Activated CD8-positive, alpha-beta memory T cell treated with anti-CD3 and anti-CD28 coated beads for 1 hour (primary cell): ENCODE data around the gene PRKG1.
"Not testable (repeated sequence)": the region's sequence is repeated elsewhere in the genome, so short reads cannot be mapped to it uniquely, and the experiment has no call there.

Experiments used
- DNase-seq, 2 donors: peaks; one replicate each; pipeline ENCODE4 v3.0.0-alpha.2; 2020; ENCODE audit warnings: low read depth in 1 of 2; ENCODE audit errors: extremely low read depth in 1 of 2

PRKG1 gene

DNA sequence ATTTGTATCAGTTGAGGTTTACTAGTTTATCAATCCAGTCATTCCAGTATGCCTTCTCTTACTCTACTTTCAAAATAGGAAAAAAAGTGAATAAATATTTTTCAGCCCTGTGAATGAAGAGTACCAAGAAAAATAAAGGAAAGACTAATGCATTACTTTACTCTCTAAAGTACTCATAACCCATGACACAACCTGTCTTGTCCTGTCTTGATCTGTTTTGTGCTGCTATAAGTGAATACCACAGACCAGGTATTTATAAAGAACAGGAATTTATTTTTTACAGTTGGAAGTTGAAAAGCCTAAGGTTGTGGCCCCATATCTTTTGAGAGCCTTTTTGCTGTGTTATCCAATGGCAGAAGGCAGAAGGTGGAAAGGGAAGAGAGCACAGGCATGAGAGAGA, 1045.2 kb downstream of the PRKG1 start:
- DNase-seq, result no peak

DNA sequence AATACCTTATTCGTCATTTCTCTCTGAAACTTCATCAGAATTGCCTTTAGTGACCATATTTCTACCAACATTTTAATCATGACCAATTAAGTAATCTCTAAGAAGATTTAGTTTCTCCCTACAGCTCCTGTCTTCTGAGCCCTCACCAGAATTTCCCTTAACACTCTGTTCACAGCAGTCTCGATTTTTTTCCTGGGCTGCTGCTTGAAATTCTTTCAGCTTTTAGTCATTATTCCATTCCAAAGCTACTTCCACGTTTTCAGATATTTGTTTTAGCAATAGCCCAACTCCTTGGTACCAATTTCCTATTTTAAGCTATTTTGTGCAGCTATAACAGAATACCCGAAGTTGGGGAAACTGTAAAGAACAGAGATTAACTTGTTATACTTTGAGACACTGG, 1047.4 kb downstream of the PRKG1 start:
- DNase-seq, result no peak

DNA sequence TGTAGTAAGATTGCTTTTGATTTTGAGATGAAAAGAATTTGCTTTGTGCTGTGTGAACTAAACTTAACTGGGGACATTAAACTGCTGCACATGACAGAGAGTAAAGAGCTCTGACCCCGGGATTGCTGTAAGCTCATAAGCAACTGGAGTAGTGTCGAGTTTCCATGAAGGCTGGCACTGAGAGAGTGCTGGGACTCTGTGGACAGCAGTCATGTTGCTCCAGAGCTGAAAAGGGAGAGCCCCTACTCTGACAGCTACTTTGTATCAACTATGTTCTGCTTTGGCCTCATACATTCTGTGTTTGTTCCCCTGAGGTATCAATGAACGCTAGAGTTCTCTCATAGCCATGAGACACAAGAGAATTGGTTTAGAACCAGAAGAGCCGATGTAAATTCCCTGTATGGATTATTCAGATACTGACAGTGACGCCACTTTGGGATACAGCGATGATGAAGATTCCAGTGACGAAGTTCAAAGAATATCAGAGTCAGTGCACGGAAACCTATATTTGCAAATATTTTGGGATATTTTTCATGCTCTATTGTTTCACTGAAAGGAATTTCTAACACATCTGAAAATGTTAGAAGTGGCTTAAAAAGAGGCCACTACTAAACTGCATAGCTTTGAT, 1053.9 kb downstream of the PRKG1 start:
- DNase-seq, result no peak

DNA sequence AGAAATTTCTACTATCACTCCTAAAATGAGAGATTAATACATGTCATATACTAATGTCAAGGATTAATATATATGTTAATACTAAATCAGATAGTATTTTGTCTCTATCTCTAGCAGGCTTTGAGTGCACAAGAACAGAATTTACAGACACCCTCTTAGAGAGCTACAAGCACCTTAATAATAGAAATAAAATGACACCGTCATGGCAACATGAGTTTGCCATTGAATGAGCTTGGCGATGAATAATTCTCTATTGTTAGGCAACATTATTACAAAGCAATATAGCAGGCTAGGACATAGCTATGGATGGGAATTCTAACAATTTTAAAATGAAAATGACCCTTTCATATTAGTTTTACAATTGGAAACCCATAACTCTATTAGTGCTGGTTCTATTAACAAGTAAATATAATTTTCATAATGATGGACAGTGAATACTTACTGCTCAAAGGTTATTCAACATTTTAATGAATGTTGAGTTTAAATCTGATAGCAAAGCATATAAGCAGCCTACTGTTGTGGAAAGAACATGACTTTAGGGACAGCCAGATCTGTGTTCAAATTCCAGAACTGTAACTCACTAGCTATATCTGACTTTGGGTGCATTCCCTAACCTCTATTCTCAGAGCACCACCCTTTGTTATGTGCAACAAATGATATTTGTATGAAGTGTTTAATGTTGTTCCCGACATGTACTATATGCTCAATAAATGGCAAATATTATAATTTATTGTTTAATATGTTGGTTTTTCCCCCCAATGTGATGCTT, 1055.3 kb downstream of the PRKG1 start:
- DNase-seq, result no peak

DNA sequence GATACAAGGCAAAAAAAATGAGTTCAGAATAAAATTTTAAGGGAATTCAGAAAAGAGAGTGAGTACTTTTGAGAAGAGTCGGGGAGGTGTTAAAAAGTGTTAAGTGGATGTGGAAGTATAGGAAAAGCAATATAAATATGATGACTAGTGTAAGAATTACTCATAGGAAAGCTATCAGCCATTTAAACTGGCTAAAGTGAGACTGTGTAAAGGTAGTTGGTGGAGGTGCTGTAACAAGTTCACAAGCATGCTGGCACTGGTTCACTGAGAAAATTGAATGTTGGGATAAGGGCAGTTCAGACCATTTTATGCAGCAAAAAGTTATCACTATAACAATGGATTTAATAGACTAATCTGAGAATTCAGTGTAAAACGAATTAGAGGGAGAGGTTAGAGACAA, 1060.8 kb downstream of the PRKG1 start:
- DNase-seq, result no peak

DNA sequence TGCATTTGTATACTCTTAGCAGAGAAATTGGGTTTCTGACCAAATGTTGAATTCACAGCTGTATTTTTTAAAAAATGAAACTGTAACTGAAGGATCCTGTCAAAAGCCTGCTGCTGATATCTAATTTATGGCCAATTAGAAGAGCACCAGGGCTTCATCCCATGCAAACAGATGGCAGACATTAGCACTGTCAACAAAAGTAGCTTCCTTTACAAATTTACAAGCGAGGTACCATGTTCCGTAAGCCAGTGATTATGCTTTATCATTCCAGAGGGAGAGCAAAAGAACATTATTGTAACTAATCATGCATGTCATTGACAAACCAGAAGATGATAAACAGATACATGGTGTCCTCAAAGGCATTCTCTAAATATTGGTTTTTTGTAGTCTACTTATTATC, 1062.6 kb downstream of the PRKG1 start:
- DNase-seq, result no peak

DNA sequence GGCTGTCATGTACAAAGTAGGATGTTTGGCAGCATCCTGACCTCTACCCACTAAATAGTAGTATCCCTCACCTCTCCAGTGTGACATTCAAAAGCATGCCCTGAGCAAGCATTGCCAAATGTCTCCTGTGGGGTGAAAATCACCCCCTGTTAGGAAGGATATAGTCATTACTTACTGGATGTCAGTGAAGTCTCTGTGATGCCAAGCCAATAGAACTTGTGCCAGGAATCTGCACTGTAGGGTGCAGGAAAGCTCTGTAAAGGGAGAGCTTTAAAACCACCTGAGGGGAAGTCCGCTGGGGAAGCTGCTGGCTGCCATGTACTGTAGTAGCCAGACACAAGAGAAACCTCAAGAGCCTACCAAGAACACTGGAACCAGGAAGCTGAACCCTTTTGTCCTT, 1069.1 kb downstream of the PRKG1 start:
- DNase-seq, result no peak

DNA sequence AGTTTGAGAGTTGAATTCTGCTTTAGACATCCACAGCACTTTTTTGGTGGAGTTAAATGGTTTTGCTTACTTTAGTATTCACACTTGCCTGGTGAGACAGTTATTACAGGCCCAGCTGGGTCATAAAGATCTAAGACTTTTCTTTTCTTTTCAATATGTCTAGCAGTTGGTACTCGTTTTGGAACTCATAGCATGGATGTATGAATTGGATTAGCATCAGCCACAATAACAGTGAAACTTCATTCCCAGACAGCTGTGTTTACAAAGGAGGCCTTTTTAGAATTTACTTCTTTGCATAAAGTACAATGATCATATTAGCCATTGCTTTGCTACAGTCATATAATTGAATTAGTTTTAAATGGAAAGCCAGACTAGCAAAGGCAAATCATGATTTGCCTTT, 1071.3 kb downstream of the PRKG1 start:
- DNase-seq, result no peak

DNA sequence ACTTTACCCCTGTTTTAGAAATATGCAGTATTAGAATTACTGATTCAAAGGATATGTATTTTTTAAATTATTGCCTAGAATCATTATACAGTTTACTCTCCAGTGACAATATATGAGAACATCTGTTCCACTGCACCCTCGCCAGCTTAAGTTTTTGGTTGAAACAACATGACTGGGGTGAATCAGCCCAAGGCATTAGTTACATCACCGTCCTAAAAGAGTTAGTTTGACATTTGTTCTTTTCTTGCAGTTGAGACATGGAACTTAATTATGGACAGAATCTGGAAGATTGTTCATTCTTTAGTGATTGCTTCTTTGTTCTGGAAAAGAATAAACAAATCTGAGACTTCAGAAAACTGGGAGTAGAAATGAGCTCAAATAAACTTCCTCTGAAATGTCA, 1072.5 kb downstream of the PRKG1 start:
- no peak for DNase-seq

DNA sequence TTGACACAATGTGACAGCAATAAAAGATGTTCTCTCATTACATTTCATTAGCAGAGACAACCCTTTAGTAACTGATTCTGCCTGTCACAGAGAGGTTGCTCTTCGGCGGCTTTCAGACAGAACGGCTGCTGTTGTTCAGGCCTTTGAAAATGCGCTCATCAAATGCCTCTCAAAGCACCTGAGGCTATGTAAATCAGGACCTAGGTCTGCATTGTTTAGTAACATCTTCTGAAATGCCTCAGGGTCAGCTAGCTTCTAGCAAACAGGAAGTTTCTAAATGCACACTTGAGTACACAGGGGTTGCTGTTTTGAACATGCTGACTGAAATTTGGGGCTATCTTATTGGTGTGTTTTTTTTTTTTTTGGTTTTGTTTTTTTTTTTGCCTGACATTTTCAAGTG, 1096.5 kb downstream of the PRKG1 start:
- no peak for DNase-seq

DNA sequence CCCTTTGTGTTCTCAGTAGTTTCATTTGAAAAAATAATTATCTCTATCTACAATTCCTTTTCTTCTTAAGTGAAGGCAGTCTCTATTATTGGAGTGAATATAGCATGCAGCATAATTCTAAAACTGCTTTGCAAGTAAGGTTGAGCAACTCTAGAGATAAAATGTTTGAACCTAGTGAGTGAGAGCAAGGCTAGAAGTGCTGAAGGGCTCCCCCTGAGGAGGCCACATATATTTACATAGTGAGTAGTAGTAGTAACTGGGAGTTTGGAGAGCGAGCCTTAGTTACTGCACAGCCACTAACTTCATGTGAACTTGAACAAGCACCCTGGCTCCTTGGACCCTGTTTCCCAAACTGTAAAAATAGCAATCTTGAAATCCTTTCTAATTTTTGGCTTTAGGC, 1098.3 kb downstream of the PRKG1 start:
- no peak for DNase-seq

DNA sequence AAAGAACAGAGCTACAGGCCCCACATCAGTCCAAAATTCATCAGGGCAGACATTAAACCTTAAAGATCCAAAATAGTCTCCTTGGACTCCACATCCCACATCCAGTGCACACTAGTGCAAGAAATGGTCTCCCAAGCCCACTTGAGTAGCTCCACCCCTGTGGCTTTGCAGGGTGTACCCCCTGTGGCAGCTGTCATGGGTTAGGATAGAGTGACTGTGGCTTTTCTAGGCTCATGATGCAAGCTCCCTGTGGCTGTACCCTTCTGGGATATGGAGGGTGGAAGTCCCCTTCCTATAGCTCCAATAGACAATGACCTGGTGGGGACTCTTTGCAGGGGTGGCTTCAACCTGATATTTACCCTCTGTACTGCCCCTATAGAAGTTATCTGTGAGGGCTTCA, 1111.0 kb downstream of the PRKG1 start:
- DNase-seq, result no peak

DNA sequence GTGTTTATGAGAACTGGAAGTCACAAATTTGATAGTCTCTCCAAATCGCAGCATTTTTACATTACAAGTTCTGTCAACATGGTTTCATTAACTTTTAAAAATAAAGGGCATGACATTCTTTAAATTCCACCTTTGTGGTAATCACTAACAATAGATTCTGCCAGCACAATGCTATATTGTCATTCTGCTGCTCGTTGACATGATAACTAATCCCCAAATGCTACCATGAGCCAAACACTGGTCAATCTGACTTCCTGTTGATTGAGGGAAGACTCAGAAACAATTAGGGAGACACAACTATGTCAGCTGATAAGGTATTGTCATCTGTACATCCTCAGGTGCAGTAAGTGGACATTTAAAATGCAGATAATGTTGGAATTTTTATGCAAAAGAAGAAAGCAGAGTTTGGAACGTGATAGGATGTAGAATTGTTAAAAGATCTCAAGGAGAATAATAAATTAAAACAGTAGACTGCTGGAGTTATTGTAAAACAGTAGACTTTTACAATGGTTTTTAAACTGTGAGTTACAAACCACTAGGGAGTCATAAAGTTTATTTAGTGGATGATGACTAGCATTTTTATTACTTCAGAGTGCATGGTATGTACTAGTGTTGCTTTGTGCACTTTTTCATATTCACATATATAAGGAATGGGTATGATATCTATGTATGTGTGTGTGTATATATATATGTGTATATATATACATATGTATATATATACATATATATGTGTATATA, 1113.4 kb downstream of the PRKG1 start:
- no peak for DNase-seq

DNA sequence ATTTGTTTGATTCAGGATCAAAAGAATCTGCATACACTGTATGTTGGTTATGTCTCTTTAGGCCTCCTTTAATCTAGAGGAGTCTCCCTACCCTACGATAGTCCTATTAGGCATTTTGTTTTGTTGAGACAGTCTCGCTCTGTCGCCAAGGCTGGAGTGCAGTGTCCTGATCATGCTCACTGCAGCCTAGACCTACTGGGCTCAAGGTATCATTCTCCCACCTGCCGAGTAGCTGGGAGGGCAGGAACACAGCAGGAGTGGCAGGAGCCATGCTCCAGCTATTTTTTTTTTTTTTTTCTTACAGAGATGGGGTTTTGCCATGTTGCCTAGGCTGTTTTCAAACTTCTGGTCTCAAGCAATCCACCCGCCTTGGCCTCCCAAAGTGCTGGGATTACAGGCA, 1116.8 kb downstream of the PRKG1 start:
- DNase-seq, result no peak

DNA sequence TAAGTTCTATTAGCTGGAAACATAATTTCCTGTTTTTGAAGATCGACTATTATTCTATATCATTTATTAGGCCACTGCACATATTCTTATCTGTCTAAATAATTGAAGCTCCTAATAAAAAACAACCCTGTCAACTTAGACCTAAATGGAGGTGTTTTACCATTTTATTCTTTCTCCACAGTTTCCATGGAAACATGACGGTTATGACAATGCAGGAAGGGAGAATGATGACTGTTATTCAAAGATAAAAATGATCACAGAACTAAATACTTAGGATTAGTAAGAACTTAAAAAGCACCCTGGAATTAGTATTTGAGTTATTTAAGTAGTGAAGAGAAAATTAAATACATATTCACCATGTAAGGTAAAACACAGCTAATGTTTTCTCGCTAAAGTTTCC, 1119.9 kb downstream of the PRKG1 start:
- DNase-seq, result no peak

DNA sequence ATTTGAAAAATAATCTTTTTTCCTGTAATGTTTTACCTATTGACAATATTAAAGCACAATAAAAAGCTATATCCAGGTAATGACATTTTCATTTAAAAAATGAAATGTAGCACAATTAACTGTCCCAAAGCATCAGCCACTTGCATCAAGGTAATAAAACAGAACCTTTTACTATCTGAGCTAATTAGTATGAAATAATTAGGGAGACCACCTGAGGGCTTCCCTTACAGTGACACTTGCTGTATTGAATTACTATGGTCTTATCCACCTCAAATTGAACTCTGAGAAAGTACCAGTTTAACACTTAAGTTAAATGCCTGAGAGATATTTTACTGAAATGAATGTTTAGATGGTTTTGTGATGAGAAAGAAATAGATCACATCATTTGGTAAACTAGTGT, 1120.4 kb downstream of the PRKG1 start:
- DNase-seq, result no peak

DNA sequence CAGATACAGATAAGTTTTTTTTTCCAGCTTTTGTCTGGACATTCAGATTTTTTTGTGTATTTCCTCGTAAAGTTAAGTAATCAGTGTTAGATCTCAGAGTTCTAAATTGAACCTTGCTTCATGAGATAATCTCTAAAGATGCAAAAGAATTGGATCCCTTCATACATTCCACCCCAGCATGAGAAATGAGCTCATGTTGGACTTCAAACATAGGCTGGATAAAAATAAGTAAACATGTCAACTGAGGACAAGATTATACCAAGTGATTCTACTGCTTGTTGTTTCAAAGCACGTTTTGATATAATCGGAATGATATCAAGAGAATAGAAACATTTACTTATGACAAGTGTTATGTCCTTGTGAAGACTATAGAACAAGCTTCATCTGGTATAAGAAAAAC, 1122.8 kb downstream of the PRKG1 start:
- no peak for DNase-seq

DNA sequence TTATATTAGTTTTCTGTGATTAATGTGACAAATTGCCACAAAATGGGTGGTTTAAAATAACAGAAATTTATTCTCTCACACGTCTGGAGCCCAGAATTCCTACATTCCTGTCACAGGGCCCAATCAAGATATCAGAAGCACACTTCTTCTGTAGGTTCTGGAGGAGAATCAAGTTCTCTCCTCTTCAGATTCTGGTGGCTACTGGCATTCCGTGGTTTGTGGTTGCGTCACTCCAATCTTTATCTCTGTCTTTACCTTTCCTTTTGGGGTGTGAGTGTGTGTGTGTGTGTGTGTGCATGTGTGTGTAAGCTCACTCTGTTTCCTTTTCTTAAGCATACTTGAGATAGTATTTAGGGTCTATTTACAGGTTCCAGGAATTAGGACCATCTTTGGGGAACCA, 1124.3 kb downstream of the PRKG1 start:
- DNase-seq, result no peak

DNA sequence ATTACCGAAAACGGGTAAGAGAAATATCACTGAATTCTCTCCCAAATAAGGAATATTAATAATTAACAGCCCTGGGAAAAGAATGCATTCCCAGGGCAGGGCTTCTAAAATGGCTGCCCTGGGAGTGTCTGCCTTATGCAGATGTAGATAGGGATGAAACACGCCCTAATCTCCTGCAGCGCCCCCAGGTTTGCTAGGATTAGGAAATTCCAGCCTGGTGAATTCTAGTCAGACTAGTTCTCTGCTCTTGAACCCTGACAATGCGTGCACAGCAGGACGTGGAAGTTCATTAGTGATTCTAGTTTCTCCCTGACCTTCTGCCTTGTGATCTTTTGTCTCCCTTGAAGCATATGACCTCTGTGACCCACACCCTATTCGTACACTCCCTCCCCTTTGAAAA, 1130.6 kb downstream of the PRKG1 start:
- not testable (repeated sequence) for DNase-seq

DNA sequence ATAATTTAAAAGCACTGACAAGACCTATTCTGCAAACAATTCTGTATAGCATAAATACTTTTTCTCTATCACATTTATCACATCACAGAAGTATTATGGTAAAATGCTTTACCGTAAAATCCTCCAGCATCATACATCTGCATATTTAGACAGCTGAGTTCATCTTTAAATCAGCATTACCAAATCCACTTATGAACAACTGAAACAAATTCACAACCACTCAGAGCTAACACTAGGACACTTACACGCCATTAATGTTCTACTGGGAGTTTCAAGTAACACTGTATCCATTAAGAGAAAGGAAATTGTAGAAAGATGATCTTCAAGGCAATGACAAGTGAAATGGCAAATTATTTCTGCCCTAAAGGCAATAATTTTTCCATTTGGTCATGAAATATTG, 1134.1 kb downstream of the PRKG1 start:
- no peak for DNase-seq

DNA sequence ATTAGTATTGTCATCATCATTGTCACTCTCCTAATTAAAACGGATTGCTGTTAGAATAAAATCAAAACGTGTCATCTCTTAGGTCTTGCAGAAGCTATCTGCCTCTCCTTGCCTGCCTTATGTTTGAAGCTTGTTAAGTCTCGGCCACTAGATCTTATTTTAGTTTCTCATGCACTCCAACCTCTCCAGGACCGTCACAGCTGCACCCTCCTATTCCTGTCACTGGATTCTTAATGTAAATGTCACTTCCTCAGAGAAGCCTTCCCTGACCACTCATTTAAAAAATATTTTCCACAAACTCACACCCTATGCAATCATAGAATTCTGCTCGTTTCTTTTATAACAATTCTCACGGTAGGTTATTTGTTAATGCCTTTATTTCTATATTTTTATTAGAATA, 1135.9 kb downstream of the PRKG1 start:
- DNase-seq, result no peak

DNA sequence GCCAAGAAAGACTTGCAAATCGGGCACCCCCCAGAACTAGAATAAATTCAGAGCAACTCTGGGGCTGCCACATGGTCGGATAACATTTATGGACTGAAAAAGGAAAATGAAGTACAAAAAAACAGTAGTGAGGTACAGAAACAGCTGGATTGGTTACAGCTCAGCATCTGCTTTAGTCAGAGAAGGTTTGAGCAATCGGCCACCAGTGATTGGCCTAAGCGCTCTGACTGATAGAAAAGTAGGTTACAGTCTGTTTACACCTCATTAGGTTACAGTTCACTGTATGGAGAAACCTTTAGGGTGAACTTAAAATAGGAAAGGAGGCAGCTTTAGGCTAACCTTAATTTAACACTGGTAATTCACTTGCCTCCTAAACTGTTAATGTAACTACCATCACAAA, 1137.8 kb downstream of the PRKG1 start:
- no peak for DNase-seq
